SHP77 (cell line): ENCODE measurements around the gene STAM.
"Not testable (repeated sequence)": the region's sequence is repeated elsewhere in the genome, so short reads cannot be mapped to it uniquely, and the experiment has no call there.

ENCODE experiments used
- DNase-seq, 2 experiments: peaks; one replicate each; lab custom pipeline; 2025; lab: John Stamatoyannopoulos, UW

STAM gene

GRCh38 chr10:17675638-17676037, 31.7 kb downstream of the STAM start:
- no peak for DNase-seq

GRCh38 chr10:17676919-17677318, 33.0 kb downstream of the STAM start:
- no peak for DNase-seq

- DNase-seq = no peak
Observed at GRCh38 chr10:17682236-17682946, 38.4 kb downstream of the STAM start.

DNA sequence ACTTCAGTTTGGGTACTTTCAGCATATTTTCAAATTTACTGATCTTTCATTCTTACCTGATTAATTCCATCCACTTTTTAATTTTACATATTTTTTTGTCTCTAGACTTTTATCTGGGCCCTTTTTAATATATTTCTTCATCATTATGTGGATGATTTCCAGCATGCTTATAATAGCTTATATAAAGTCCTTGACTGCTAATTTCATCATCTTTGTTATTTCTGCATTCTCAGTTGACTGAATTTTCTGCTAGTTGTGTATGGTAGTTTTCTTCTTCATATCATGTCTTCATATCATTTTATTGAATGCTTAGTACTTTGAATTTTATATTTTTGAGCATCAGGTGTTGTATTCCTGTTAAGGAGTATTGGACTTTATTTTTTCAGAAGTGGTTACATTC, 39.6 kb downstream of the STAM start:
- no peak for DNase-seq

- DNase-seq = no peak
Observed at GRCh38 chr10:17684537-17684936, 40.6 kb downstream of the STAM start.

GRCh38 chr10:17685233-17685840, 41.4 kb downstream of the STAM start:
- no peak for DNase-seq

DNA sequence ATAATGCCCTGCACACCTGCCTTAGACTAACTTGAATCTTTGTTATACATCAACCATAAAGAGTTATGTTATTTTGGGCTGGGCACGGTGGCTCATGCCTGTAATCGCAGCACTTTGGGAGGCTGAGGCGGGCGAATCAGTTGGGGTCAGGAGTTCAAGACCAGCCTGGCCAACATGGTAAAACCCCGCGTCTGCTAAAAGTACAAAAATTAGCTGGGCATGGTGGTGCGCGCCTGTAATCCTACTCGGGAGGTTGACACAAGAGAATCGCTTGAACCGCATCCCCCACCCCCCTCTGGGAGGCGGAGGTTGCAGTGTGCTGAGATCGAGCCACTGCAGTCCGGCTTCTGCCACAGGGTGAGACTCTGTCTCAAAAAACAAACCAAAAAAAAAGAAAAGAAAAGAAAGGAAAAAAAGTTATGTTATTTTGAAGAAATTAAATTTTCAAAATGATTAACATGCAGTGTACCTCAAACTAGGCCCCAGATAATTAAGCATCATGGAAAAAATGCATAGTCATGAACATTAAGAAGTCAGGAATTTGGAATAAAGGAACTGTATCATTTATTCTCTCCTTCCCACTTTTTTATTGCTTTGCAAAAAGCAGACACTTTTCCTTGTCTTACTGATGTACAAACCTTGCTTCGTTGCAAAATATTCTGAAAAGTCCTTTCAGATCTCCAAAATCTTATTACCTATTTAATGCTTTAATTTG, 43.3 kb downstream of the STAM start:
- DNase-seq = no peak

GRCh38 chr10:17689137-17689536, 45.2 kb downstream of the STAM start:
- DNase-seq = no peak

DNA sequence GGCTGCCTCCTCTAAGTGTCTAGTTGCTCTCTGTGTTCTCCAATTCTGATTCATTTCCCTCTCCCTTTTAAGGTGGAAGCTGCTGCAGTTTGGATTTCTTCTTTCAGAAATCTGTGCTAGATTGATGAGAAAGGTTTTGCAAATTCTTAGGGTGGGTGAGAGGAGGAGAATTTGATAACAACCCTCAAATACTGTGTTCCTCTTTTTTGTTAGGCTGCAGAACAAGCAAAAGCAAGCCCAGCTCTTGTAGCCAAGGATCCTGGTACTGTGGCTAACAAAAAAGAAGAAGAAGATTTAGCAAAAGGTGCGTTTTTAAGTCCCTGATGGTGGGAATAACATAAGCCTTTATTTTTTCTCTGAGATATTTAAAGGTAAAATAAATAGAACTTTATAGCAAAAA, 49.1 kb downstream of the STAM start:
- DNase-seq = no peak

DNA sequence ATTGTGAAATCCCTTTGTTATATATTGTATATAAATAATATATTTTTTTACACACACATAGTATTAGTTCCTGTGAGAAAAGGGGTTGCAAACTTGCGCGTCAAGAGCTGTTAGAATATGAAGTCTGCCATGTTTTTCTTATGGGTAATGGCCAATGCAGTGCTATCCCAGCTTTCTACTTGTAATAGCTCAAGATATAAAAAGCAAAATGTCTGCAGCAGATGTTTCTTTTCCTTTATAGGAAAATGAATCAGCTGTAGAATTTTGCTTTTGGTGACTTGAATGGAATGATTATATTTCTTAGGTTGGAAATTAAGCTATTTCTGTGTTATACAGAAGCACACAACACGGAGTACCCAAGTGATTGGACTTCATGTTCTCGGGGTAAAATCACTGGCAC, 54.7 kb downstream of the STAM start:
- no peak for DNase-seq

DNA sequence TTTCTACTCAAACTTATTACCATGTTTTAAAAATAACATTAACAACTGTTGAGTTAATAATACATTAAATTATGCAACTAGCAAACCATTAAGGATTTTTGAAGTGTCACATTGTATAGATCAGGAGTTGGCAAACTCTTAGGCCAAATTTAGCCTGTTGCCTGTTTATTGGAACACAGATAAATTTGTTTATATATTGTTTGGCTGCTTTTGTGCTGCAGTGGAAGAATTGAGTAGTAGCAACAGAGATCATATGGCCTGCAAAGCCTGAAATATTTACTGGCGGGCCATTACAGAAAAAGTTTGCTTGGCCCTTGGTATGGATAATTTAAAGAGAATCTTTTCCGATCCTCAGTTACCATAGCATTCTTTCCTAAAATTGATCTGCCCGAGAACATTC, 57.4 kb downstream of the STAM start:
- DNase-seq = no peak

GRCh38 chr10:17703706-17704105, 59.8 kb downstream of the STAM start:
- no peak for DNase-seq

DNA sequence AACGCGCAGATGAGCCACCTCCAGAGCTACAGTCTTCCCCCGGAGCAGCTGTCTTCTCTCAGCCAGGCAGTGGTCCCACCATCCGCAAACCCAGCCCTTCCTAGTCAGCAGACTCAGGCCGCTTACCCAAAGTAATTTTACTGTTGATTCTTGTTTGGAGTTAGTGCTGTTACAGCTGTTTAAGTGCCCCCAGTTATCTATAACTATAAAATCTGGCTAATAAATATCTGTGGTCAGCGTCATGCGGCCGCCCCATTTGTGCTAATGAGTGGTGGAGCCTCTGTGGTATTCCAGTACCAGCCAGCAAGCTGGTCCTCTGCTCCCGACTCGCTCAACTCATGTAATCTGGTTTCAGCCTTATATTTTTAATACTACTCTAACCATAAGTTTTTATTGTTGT, 64.9 kb downstream of the STAM start:
- no peak for DNase-seq

GRCh38 chr10:17709492-17709891, 65.5 kb downstream of the STAM start:
- DNase-seq = no peak

- DNase-seq = no peak
Observed at GRCh38 chr10:17710181-17710580, 66.2 kb downstream of the STAM start.

DNA sequence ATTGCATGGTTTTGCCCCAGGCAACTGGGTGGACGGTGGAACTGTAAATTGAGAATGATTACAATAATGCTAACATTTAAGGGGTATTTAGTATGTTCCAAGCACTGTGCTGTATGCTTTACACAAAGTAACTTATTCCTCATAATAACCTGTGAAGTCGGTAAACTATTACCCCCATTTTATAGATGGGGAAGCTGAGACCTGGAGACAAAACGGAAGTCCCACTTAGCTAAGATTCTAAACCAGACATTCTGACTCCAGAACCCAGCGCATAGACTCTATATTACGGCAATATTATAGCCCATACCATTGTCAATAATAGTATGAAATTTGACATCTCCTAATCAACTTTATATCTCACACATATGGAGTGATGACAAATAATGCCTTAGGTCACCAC, 68.1 kb downstream of the STAM start:
- DNase-seq = no peak

- no peak for DNase-seq
Observed at GRCh38 chr10:17712717-17713471, 68.9 kb downstream of the STAM start.

GRCh38 chr10:17713758-17714157, 69.8 kb downstream of the STAM start:
- no peak for DNase-seq

GRCh38 chr10:17716161-17716560, 72.2 kb downstream of the STAM start:
- DNase-seq = no peak

- not testable (repeated sequence) for DNase-seq
Observed at GRCh38 chr10:17722317-17723014, 78.5 kb downstream of the STAM start.

DNA sequence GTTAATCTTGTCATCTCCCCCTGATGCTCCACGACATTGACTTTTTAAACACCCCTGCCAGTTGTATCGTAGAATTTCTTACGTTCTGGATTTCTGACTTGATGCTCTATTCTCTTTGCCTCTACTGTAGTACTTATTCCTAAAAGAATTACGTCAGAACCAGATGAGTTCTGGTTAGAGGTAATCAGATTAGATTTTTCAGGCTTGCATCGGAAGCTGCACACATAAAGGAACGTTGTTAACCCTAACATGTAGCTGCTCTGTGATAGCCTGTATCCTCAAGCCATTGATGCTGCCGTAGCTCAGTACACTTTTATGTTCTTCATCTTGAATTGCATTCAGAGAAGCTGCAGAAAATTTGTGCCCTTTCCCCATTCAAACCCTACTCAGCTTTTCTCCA, 81.8 kb downstream of the STAM start:
- DNase-seq = no peak

- no peak for DNase-seq
Observed at GRCh38 chr10:17729630-17730029, 85.7 kb downstream of the STAM start.
